HG02610 (cell line): ENCODE measurements around the gene DNAJC24.

Source experiments
- ATAC-seq: cut with Tn5 transposase; IDR thresholded peaks from one replicate; pipeline ENCODE4 v1.9.1; 2021; ENCODE audit warnings: mild to moderate bottlenecking, moderate library complexity; ENCODE audit not compliant: unreplicated experiment

DNAJC24 gene

DNA sequence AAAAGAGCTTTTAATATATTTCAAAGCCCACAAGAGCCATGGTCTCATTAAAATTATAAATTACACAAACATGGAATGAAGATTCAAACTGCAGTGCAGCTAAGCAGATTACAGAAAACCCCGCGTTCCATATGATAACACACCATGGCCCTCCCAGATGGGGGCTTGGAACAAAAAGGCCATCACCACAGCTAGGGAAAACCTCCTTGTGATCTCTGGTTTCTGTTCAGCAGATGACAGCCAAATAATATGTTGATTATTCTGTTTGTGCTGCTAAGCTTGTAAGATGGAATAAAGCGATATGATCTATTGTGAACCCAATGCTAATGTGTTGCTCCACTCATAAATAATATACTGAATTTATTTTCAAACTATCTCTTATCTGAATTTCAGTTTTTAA, 111.3 kb downstream of the DNAJC24 start:
- no peak for ATAC-seq
